Karpas-422 (cell line): ENCODE results near the gene KRT7. TPM values are rescaled to one million over a fixed set of nuclear protein-coding genes. Genes with fewer than 3 reads are reported as not detected.
"Not testable (repeated sequence)": the region's sequence is repeated elsewhere in the genome, so short reads cannot be mapped to it uniquely, and the experiment has no call there.

Experiments
- DNase-seq: peaks from one replicate; pipeline ENCODE4 v3.0.0-alpha.2; 2015
- H2AFZ ChIP-seq: fragments of 200-600 bp; sonication (generic); 2 replicates; pipeline ENCODE4 v1.6.1; 2014; ENCODE audit warnings: antibody characterized with exemption, low read length, mixed read lengths
- H3K27ac ChIP-seq: fragments of 200-600 bp; sonication (generic); 2 replicates; pipeline ENCODE4 v1.5.1; 2014; ENCODE audit warnings: mild to moderate bottlenecking, low read length, moderate library complexity
- H3K27me3 ChIP-seq: fragments of 200-600 bp; sonication (generic); 2 replicates; pipeline ENCODE4 v1.6.1; 2014; ENCODE audit warnings: low read length, mixed read lengths
- H3K36me3 ChIP-seq: fragments of 200-600 bp; sonication (generic); 2 replicates; pipeline ENCODE4 v1.6.1; 2014; ENCODE audit warnings: low read length, mixed read lengths; ENCODE audit not compliant: insufficient read depth
- H3K4me1 ChIP-seq: fragments of 200-600 bp; sonication (generic); 2 replicates; pipeline ENCODE4 v1.6.1; 2014; ENCODE audit warnings: mild to moderate bottlenecking, low read length, mixed read lengths
- H3K4me2 ChIP-seq: fragments of 200-600 bp; sonication (generic); 2 replicates; pipeline ENCODE4 v1.6.1; 2014; ENCODE audit warnings: low read length, low read depth, mild to moderate bottlenecking; ENCODE audit not compliant: poor library complexity, severe bottlenecking
- H3K4me3 ChIP-seq: fragments of 200-600 bp; sonication (generic); 2 replicates; pipeline ENCODE4 v1.5.1; 2014; ENCODE audit warnings: mild to moderate bottlenecking, antibody characterized with exemption, low read length, mixed read lengths
- H3K79me2 ChIP-seq: fragments of 200-600 bp; sonication (generic); 2 replicates; pipeline ENCODE4 v1.6.1; 2014; ENCODE audit warnings: mild to moderate bottlenecking, low read length, mixed read lengths
- H3K9ac ChIP-seq: fragments of 200-600 bp; sonication (generic); 2 replicates; pipeline ENCODE4 v1.6.0; 2014; ENCODE audit warnings: low read length
- H3K9me2 ChIP-seq: fragments of 200-600 bp; sonication (generic), shearing (Covaris generic); replicated peaks from 2 replicates; pipeline ENCODE4 v1.6.0; 2014; ENCODE audit warnings: mild to moderate bottlenecking, low read length, moderate library complexity; ENCODE audit not compliant: insufficient read depth
- H3K9me3 ChIP-seq: fragments of 300-700, 200-600 bp; sonication (generic); 2 replicates; pipeline ENCODE4 v1.6.1; 2014; ENCODE audit warnings: low read length, mixed read lengths
- H4K20me1 ChIP-seq: fragments of 200-600 bp; sonication (generic); 2 replicates; pipeline ENCODE4 v1.6.1; 2014; ENCODE audit warnings: mild to moderate bottlenecking, antibody characterized with exemption, low read length, low read depth; ENCODE audit not compliant: insufficient read depth
- total RNA-seq: library from RNA; depleted of rRNA; stranded (reverse); fragments of >200 nt; shearing (Covaris generic); gene quantifications from 2 replicates; pipeline ENCODE4 v1.2.3, GENCODE V29; 2014; ENCODE audit warnings: low replicate concordance

The KRT7 gene
- total RNA-seq, 1 experiment from 2014 or later, result not detected

- no peak overlapping the region for H3K27ac ChIP-seq
- no peaks in the 10 kb centered on the region for H3K36me3 ChIP-seq
- H3K27me3 ChIP-seq, result no peaks in the 10 kb centered on the region
- DNase-seq, result no peak
- no peak overlapping the region for H3K4me3 ChIP-seq
- H3K9ac ChIP-seq, result no peak overlapping the region
- no peaks in the 10 kb centered on the region for H3K79me2 ChIP-seq
- no peaks in the 10 kb centered on the region for H3K9me3 ChIP-seq
- no peaks in the 10 kb centered on the region for H3K4me1 ChIP-seq
- no peak overlapping the region for H2AFZ ChIP-seq
- no peaks in the 10 kb centered on the region for H3K9me2 ChIP-seq
- H3K4me2 ChIP-seq, result no peak overlapping the region
- H4K20me1 ChIP-seq, result no peaks in the 10 kb centered on the region
Measured at GRCh38 chr12:52284562-52285171, 51.6 kb downstream of the KRT7 start.

DNA sequence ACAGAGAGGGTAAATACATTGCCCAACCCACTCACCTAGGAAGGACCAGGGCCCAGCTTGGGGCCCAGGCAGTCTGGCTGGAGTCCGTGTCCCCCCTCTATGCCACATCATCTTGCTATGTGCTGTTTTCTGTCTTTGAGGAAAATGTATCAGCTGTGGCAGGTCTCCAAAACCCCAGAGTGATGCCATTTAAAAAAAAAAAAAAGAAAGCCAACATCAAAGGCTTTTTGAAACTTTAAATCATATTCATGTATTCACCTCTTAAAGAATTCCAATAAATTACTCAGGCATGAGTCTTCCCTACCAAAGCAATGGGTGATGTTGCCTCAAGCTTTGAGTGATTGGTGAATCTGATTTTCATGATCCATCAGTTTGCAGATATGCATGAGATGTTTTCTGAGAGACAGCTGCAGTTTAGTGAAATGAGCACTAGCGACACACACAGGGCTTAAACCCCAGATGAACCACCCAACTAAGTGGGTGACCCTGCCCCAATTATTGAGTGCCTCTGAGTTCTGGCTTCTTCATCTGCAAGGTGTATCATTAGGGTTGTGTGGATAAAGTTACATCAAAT, 52.2 kb downstream of the KRT7 start:
- DNase-seq, result no peak
- no peaks in the 10 kb centered on the region for H3K9me3 ChIP-seq
- H3K4me1 ChIP-seq, result no peaks in the 10 kb centered on the region
- H3K9me2 ChIP-seq, result no peaks in the 10 kb centered on the region
- no peaks in the 10 kb centered on the region for H3K36me3 ChIP-seq
- no peak overlapping the region for H3K9ac ChIP-seq
- H3K4me3 ChIP-seq, result no peak overlapping the region
- no peaks in the 10 kb centered on the region for H3K79me2 ChIP-seq
- no peak overlapping the region for H2AFZ ChIP-seq
- H3K4me2 ChIP-seq, result no peak overlapping the region
- H3K27ac ChIP-seq, result no peak overlapping the region
- no peaks in the 10 kb centered on the region for H4K20me1 ChIP-seq
- no peaks in the 10 kb centered on the region for H3K27me3 ChIP-seq

DNA sequence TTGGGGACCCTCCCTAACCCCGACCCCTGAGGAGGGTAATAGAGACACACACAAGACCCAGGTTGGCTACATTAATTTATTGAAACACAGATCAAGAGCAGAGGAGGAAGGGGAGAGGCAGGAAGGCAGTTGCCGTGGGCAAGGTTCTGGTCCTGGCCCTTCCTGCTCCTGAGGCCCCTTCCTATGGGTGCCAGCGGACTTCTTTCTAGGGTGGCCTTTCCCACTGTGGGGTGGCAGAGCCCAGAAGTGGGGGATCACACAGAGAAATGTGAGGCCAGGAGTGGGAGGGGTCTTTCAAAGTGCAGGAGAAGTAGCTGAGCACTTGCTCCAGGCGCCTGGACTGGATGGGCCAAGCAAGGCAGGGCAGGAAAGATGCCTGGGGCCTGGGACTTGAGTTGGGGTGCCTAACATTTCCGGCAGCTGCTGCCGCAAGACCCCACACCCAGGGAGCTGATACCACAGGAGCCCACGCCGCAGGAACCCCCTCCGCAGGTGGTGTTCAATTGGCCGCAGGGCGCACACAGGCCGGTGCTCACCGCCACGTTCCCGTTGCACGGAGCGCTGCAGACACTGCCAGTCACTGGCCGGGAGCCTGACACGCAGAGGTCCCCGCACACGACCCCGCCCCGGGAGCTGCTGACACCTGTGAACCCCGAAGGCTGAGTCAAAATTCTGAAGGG, 52.9 kb downstream of the KRT7 start:
- no peak for DNase-seq
- no peaks in the 10 kb centered on the region for H3K36me3 ChIP-seq
- H3K27me3 ChIP-seq, result no peaks in the 10 kb centered on the region
- H3K4me3 ChIP-seq, result no peak overlapping the region
- no peaks in the 10 kb centered on the region for H4K20me1 ChIP-seq
- H3K9ac ChIP-seq, result no peak overlapping the region
- H3K27ac ChIP-seq, result no peak overlapping the region
- H2AFZ ChIP-seq, result no peak overlapping the region
- no peaks in the 10 kb centered on the region for H3K79me2 ChIP-seq
- H3K4me1 ChIP-seq, result no peaks in the 10 kb centered on the region
- no peaks in the 10 kb centered on the region for H3K9me3 ChIP-seq
- H3K4me2 ChIP-seq, result no peak overlapping the region
- no peaks in the 10 kb centered on the region for H3K9me2 ChIP-seq

- H3K4me2 ChIP-seq, H4K20me1 ChIP-seq, H3K27me3 ChIP-seq, H3K4me1 ChIP-seq, H3K9me3 ChIP-seq, H3K4me3 ChIP-seq, DNase-seq, H3K9ac ChIP-seq, H3K27ac ChIP-seq, H2AFZ ChIP-seq, H3K9me2 ChIP-seq, H3K79me2 ChIP-seq, H3K36me3 ChIP-seq: not testable (repeated sequence)
Measured at GRCh38 chr12:52286857-52287785, 54.1 kb downstream of the KRT7 start.

DNA sequence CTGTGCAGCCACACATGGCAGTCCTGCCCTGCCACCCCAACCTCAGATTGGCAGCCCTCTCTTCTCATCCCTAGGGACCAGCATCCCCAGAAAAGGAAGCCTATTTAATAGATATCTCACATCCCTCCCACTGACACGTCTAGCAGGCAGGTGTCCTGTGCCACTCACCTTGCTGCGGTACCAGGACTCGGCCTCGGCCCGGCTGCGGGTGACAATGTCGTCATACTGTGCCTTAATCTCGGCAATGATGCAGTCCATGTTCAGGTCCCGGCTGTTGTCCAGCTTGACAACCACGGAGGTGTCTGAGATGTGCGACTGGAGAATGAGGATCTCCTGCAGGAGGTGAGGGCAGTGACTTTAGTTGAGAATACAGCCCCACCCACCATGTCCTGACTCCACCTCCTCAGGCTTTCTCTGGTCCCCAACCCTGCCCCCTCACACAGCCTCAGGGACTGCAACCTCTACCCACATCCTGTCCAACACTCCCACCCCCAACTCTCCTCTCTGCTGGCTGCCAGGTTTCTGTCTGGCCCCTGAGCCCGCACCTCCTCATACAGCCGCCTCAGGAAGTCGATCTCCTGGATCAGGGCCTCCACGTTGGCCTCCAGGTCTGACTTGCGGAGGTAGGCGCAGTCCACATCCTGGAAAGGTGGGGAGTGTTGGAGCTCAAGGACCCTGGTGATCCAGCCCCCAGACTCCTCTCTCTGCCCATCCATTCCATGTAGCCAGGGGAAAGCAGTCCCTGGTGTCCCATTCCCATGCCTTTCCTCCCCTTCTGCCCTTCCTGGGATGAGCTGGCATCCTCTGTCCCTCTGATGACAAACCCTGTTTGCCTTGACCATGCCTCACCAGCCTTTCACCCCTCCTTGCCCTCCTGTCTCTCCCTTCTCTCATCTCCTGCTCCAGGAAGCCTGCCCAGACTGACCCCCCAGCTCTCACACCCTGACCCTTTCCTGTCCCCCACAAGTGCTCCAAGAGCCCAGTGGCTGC, 55.1 kb downstream of the KRT7 start:
- not testable (repeated sequence) for H3K9me2 ChIP-seq, H3K79me2 ChIP-seq, H3K4me1 ChIP-seq, H4K20me1 ChIP-seq, H3K9ac ChIP-seq, H3K27me3 ChIP-seq, H3K27ac ChIP-seq, H3K4me3 ChIP-seq, DNase-seq, H3K36me3 ChIP-seq, H3K4me2 ChIP-seq, H3K9me3 ChIP-seq, H2AFZ ChIP-seq

DNA sequence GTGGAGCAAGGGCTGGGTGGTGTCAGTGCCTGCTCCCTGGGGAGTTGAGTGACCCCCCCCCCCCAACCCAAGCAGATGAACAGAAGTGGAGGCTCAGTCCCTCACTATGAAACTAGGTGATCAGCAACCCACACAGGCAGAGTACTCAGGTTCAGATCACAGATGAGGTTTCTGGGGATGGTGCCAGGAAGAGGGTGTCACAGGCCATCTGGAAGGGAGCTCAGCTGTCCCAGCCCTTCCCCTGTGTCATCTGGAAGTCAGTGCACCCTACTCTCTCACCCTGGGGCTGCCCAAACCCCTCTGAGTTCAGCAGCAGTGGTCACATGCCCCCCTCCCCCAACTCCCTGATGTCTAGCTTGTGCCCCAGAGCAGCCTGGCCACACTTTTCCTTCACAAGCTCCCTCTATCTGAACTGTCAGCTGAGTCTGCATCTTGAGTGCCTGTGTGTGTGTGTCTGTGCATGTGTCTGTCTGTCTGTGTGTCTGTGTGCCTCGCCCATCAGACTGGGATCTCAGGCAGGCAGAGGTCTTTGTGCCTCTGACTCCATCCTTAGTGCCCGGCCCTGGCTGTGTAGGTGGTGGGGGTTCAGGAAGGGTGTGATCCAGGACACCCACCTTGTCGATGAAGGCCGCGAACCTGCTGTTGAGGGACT, 57.6 kb downstream of the KRT7 start:
- not testable (repeated sequence) for H3K27ac ChIP-seq, H3K9ac ChIP-seq, H3K36me3 ChIP-seq, H4K20me1 ChIP-seq, H3K4me3 ChIP-seq, H3K9me2 ChIP-seq, H2AFZ ChIP-seq, H3K79me2 ChIP-seq, H3K9me3 ChIP-seq, DNase-seq, H3K27me3 ChIP-seq, H3K4me1 ChIP-seq, H3K4me2 ChIP-seq

DNA sequence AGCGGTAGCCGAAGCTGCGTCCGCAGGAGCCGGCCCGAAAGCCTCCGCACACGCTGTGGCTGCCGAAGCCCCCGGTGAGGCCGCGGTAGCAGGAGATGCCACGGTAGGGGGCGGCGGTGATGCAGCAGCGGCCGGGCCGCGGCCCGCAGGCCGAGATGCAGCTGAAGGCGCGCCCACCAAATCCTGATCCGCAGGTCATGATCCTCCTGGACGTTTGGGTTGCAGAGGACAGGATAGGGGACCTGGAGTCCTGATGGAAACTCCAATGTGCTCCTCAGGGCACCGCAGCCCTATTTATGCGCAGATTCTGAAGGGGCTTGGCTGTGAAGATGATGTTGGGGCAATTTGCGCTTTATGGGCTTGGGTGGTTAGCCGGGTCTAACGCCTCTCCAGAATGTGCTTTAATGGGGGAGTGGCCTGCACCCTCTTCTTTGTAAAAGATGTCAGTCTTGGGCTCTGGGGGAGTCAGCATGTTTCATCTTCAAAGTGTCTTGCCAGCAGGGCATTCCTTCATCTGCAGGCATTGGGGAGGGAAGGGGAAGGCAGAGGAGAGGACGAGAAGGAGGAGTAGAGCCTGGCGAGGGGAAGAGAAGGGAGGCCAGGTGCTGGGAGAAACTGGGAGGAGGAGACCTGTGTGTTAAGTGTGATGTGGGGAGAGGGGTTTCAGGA, 58.4 kb downstream of the KRT7 start, which contains the start of gene KRT81:
Gene KRT81, minus strand, starts transcription at position 268 of the 669 bp plus-strand sequence. Its CDS starts 69 bp downstream, at position 199.
- Histone ChIP-seq H3K27me3 (no peaks in the 10 kb centered on the region), H3K4me2 (no peak within 1 kb of the TSS), H3K9me3 (no peaks in the 10 kb centered on the region), H3K9ac (no peak within 1 kb of the TSS), H3K9me2 (no peaks in the 10 kb centered on the region), H3K36me3 (no peaks in the 10 kb centered on the region), H4K20me1 (no peaks in the 10 kb centered on the region), H3K4me3 (no peak within 1 kb of the TSS), H3K4me1 (no peaks in the 10 kb centered on the region), H3K79me2 (no peaks in the 10 kb centered on the region), H3K27ac (no peak within 1 kb of the TSS), H2AFZ (no peak within 1 kb of the TSS)
- no peak for DNase-seq
